Spleen (tissue), 7 donors: ENCODE results near the gene RUNDC3A.

Experiments
- POLR2A ChIP-seq, 3 donors: fragments of 450-650 bp; IDR thresholded peaks; one replicate each; pipeline ENCODE4 v1.5.1; 2017; ENCODE audit warnings: antibody characterized with exemption in 3 of 3, mild to moderate bottlenecking in 1 of 3
- TF ChIP-seq, protein P1 (sequence below), 11 experiments: fragments of 200-600 bp in 7 of 11; fragments of 450-650 bp in 4 of 11; sonication (generic) in 4 of 11; IDR thresholded peaks in 8 of 11; conservative IDR thresholded peaks in 3 of 11; 1 replicate in 7 of 11; 2 replicates in 4 of 11; pipeline versions ENCODE4 v1.4.0 to v1.8.0; 2016 to 2021; ENCODE audit warnings: antibody characterized with exemption in 11 of 11, inconsistent platforms in 4 of 11, mild to moderate bottlenecking in 1 of 11
- donor health status: DM: no; HTN: no; CAD: no; lungs with moderate emphysema.
- donor health status: DM: no; HTN: no; CAD: no.
- donor health status: DM: no; HTN: no; CAD: no.

DNA sequence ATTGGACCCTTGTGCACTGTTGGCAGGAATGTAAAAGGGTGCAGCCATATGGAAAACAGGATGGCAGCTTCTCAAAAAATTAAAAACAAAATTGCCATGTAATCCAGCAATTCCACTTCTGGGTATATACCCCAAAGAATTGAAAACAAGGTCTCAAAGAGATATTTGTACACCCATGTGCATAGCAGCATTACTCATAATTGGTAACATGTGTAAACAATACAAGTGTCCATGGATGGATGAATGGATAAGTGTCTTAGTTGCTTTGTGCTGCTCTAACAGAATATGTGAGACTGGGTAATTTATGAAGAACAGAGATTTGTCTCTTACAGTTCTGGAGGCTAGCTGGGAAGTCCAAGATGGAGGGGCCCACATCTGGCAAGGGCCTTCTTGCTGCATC is 3.8 kb upstream of the RUNDC3A start:
- TF ChIP-seq POLR2A (IDR thresholded peaks at IDR 0.05): no peak
- TF ChIP-seq, protein P1, sequence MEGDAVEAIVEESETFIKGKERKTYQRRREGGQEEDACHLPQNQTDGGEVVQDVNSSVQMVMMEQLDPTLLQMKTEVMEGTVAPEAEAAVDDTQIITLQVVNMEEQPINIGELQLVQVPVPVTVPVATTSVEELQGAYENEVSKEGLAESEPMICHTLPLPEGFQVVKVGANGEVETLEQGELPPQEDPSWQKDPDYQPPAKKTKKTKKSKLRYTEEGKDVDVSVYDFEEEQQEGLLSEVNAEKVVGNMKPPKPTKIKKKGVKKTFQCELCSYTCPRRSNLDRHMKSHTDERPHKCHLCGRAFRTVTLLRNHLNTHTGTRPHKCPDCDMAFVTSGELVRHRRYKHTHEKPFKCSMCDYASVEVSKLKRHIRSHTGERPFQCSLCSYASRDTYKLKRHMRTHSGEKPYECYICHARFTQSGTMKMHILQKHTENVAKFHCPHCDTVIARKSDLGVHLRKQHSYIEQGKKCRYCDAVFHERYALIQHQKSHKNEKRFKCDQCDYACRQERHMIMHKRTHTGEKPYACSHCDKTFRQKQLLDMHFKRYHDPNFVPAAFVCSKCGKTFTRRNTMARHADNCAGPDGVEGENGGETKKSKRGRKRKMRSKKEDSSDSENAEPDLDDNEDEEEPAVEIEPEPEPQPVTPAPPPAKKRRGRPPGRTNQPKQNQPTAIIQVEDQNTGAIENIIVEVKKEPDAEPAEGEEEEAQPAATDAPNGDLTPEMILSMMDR (IDR thresholded peaks at IDR 0.05 in 8 of 11, conservative IDR thresholded peaks at IDR 0.05 in 3 of 11): no peak
